Measurements from ENCODE around the gene ARHGEF39.
A peak's percentile ranks its signal among the peaks of the same experiment; 100 is the strongest.

ARHGEF39 gene

GRCh38 chr9:35680331-35681105 lies 15.5 kb upstream of the ARHGEF39 start:
- no peak overlapping the region for H3K27ac ChIP-seq

GRCh38 chr9:35679766-35680330 lies 14.9 kb upstream of the ARHGEF39 start:
- Histone ChIP-seq H3K4me3 (no peak overlapping the region), H3K27ac (no peak overlapping the region)

More at GRCh38 chr9:35680331-35681105, 15.5 kb upstream of the ARHGEF39 start:
- no peak overlapping the region for H3K4me3 ChIP-seq

- Histone ChIP-seq H3K4me3 (no peak overlapping the region), H3K27ac (no peak overlapping the region)
These were observed 14.1 kb upstream of the ARHGEF39 start for GRCh38 chr9:35679091-35679490.

GRCh38 chr9:35675732-35676392 lies 10.9 kb upstream of the ARHGEF39 start:
- Histone ChIP-seq H3K27ac (peak overlapping the region in 3 of 21 experiments; percentile 7 to 39 (median 29)), H3K4me3 (peak overlapping the region; percentile 23 to 47 (median 31))

GRCh38 chr9:35675204-35675603 lies 10.2 kb upstream of the ARHGEF39 start:
- H3K27ac ChIP-seq, result peak overlapping the region in 2 of 21 experiments; percentile 29 to 39
- peak overlapping the region; percentile 23 to 47 (median 31) for H3K4me3 ChIP-seq

GRCh38 chr9:35674025-35674361 lies 9.0 kb upstream of the ARHGEF39 start:
- Histone ChIP-seq H3K27ac (no peak overlapping the region), H3K4me3 (no peak overlapping the region)

- Histone ChIP-seq H3K27ac (no peak within 1 kb of the TSS), H3K4me3 (no peak within 1 kb of the TSS)
These were observed 8.4 kb upstream of the ARHGEF39 start, which contains the start of gene CA9 for GRCh38 chr9:35673132-35674024. CA9 (plus strand) TSS chr9:35673928; CDS start chr9:35673960, 32 bp downstream.

- H3K27ac ChIP-seq, result no peak overlapping the region
- H3K4me3 ChIP-seq, result no peak overlapping the region
These were observed 4.5 kb upstream of the ARHGEF39 start for GRCh38 chr9:35669331-35670145.

- no peak overlapping the region for H3K27ac ChIP-seq
- no peak overlapping the region for H3K4me3 ChIP-seq
These were observed 2.9 kb upstream of the ARHGEF39 start for GRCh38 chr9:35667939-35668338.

- Histone ChIP-seq H3K27ac (no peak overlapping the region), H3K4me3 (no peak overlapping the region)
These were observed 1.6 kb upstream of the ARHGEF39 start for GRCh38 chr9:35666549-35666948.

- Histone ChIP-seq H3K4me3 (no peak overlapping the region), H3K27ac (no peak overlapping the region)
These were observed 1.1 kb upstream of the ARHGEF39 start for GRCh38 chr9:35666045-35666444.

GRCh38 chr9:35665471-35665818 lies 450 bp upstream of the ARHGEF39 start:
- H3K27ac ChIP-seq, result peak overlapping the region in 16 of 21 experiments; percentile 18 to 79 (median 52)
- peak overlapping the region; percentile 31 to 57 (median 52) for H3K4me3 ChIP-seq

- Histone ChIP-seq H3K4me3 (no peak overlapping the region), H3K27ac (peak overlapping the region in 13 of 21 experiments; percentile 2 to 80 (median 50))
These were observed 2.6 kb downstream of the ARHGEF39 start for GRCh38 chr9:35662437-35662836.

- Histone ChIP-seq H3K4me3 (no peak overlapping the region), H3K27ac (peak overlapping the region in 15 of 21 experiments; percentile 1 to 80 (median 49))
These were observed 3.1 kb downstream of the ARHGEF39 start for GRCh38 chr9:35661756-35662350.

- Histone ChIP-seq H3K27ac (peak overlapping the region in 14 of 21 experiments; percentile 1 to 98 (median 56)), H3K4me3 (no peak overlapping the region)
These were observed 4.0 kb downstream of the ARHGEF39 start for GRCh38 chr9:35660966-35661415.

GRCh38 chr9:35659340-35659739 lies 5.7 kb downstream of the ARHGEF39 start:
- Histone ChIP-seq H3K4me3 (peak overlapping the region in 5 of 7 experiments; percentile 65 to 97 (median 96)), H3K27ac (peak overlapping the region in 14 of 21 experiments; percentile 93 to 100 (median 98))

- peak overlapping the region in 20 of 21 experiments; percentile 89 to 100 (median 99) for H3K27ac ChIP-seq
These were observed 6.1 kb downstream of the ARHGEF39 start for GRCh38 chr9:35658968-35659220.

GRCh38 chr9:35658137-35658967 lies 6.6 kb downstream of the ARHGEF39 start, which contains the start of gene CCDC107:
CCDC107 (plus strand) TSS chr9:35658292; CDS start chr9:35658380, 88 bp downstream.
- H3K27ac ChIP-seq, result peak within 1 kb of the TSS; percentile 83 to 100 (median 99)
- peak within 1 kb of the TSS; percentile 65 to 97 (median 94) for H3K4me3 ChIP-seq

More at GRCh38 chr9:35658968-35659220, 6.1 kb downstream of the ARHGEF39 start:
- peak overlapping the region; percentile 65 to 97 (median 94) for H3K4me3 ChIP-seq
